GM12872 (cell line): Measurements from ENCODE around the gene WFS1.

ENCODE experiments used
- TF ChIP-seq, protein P1 (sequence below): IDR thresholded peaks from 3 replicates; pipeline ENCODE4 v1.5.1; 2011; ENCODE audit warnings: low read depth, mild to moderate bottlenecking, low read length, moderate library complexity; ENCODE audit not compliant: insufficient read depth

The WFS1 gene

DNA sequence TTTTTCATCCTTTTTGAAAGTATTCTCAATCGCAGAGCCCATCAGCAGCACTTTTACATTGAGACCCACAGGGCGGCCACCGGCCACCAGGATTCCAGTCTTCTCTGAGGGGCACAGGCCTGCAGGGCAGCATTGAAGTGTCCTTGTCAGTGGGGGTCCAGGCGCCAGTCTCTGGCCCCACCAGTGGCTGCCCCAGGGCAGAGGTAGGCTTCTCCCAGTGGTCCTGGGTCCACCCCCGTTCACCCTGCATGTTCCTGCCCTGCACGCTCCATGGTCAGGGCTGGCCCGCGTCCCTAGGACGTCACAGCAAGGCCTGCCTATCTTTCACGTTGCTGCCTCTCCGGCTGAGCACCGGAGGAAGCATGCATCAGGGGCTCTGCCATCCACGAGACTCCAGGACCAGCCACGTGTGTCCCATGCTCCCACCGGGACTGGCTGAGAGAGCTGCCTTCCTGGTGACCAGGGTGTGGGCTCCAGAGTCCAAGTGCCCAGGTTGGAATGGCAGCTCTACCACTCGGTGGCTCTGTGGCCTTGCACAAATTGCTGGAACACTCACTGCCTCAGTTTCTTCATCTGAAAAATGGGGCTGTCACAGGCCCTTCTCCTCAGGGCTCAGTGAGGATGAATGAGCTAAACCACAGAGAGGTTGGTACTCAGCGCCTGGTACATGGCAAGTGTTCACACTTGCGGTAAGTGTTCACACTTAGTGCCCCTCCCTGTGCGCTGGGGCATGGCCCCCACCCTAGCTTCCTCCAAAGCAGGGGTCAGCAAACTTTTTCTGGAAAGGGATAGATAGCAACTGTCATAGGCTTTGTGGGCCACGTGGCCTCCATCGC lies 38.6 kb upstream of the WFS1 start:
- TF ChIP-seq, protein P1, sequence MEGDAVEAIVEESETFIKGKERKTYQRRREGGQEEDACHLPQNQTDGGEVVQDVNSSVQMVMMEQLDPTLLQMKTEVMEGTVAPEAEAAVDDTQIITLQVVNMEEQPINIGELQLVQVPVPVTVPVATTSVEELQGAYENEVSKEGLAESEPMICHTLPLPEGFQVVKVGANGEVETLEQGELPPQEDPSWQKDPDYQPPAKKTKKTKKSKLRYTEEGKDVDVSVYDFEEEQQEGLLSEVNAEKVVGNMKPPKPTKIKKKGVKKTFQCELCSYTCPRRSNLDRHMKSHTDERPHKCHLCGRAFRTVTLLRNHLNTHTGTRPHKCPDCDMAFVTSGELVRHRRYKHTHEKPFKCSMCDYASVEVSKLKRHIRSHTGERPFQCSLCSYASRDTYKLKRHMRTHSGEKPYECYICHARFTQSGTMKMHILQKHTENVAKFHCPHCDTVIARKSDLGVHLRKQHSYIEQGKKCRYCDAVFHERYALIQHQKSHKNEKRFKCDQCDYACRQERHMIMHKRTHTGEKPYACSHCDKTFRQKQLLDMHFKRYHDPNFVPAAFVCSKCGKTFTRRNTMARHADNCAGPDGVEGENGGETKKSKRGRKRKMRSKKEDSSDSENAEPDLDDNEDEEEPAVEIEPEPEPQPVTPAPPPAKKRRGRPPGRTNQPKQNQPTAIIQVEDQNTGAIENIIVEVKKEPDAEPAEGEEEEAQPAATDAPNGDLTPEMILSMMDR = no peak

DNA sequence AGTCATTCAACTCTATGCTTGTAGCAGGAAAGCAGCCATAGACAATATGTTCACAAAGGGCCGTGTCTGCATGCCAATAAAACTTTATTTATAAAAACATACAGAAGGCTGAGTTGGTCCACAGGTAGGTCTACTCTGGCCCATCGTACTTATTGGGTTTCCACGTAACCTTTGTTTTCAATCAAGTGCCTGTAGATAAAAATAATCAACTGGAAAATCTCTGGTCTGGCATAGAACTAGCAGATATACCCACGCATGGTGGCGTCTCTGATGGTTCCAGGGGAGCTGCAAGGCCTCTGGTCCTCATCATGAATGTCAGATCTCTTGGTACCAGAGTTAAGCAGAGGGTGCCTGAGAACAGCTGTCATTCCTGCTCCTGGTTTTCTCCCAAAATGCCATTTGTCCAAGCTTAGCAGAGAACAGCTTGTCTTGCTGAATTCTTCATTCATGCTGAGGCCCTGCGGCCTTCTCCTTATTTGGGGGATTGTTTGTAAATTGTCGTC lies 37.9 kb upstream of the WFS1 start:
- TF ChIP-seq, protein P1 = no peak

DNA sequence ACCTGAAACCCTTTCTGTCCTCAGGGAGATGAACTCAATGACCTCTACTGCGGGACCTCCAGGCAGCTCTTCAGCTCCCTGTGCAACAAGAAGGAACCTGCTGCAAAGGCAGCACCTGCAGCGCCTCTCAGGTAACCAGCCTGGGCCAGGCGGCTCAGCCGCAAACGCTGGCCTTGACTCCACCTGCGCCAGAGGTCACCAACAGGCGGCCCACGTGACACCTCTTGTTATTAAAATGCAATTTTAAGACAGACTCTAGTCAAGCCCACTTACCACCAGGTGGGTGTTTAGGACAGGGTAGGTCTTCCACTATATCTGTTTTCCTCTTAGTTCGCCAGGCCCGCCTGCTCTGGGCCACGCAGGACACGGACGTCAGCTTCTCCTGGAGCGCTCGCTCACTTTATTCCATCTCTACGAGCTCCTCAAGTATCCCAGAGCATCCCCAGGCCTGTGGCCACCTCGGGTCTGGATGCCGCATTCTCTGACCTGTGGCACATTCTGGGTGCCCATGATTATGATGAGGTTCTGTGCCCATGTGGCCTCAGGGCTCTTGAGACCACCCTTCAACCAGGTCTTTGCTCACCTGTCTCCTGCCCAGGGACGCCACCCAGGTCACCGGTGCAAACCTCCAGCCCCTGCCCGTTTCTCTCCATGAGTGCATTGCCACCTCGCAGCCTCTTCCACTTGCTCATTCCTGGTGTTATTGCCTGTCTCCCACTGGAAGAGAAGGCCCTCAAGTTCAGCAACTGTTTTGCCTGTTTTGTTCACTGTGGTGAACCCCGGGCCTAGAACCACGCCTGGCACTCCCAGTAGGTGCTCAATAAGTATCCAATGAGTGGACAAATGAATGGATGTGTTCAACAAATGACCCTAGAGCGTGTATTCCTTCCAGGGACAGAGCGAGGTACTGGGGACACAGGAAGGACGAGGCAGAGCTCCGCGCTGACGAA lies 36.5 kb upstream of the WFS1 start:
- TF ChIP-seq, protein P1 = no peak

DNA sequence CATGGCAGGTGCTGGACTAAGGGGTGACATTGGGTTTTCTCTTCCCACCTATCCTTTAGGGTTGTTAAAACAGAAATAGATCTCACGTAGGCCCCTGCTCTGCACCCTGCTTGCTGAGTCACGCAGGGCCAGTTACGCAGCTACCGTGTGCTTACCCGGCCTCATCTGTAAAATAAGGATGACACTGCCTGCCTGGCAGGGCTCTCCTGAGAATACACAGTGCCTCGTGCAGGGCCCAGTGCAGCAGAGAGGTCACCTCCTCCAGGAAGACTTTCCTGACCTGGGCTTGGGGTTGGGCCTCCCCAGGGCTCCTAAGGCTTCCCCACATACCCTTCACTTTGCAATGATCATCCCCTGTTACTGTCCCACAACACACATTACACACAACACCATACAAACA lies 35.7 kb upstream of the WFS1 start:
- TF ChIP-seq, protein P1 = no peak

DNA sequence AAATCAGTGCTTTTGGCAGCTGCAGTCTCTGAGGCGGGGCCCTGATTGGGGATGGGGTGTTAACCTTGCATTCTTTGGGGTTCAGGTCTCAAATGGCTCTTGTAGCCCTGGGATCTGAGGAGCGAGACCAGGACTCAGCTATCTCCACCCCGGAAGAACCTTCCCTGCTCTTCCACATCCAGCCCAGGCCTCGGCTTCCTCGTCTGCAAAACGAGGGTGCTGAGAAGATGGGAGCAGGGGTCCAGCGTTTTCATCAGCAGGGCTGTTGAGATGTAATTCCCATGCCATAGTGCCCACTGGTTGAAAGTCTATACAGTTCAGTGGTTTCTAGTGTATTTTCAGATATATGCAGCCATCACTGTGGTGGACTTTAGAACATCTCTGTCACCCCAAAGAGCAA lies 34.6 kb upstream of the WFS1 start:
- TF ChIP-seq, protein P1 = no peak

DNA sequence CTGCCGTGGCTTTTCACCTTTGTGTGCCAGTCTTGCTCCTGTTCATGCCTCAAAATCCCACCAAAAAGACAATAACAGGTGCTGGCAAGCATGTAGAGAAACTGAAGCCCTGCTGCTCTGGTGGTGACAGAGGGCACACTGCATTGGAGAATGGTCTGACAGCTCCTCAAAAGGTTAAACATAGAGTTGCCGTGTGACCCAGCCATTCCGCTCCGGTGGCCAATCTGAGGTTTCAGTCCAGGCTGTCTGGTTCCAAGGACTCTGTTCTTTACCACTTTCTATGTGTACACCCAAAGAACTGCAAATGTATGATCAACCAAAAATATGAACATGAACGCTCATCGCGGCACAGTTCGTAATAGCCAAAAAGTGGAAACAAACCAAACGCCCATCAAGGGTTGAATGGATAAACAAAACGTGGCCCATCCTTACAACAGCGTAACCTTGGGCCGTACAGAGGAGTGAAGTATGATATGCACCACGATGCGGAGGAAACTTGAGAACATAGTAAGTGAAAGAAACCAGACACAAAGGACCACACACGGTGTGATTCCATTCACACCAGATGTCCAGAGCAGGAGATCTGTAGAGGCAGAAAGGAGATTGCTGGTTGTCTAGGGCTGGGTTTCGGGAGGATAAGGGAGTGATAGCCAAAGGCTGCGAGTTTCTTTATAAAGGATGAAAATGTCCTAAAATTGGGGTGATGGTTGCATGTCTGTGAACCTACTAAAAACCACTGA lies 33.6 kb upstream of the WFS1 start:
- TF ChIP-seq, protein P1 = no peak
